LNCAP (cell line): Measurements from ENCODE around the gene PERM1.

Experiments used
- TF ChIP-seq, protein P1 (sequence below): fragments of 450-650 bp; IDR thresholded peaks from 2 replicates; pipeline ENCODE4 v1.5.1; 2017; ENCODE audit warnings: mild to moderate bottlenecking

PERM1 gene

DNA sequence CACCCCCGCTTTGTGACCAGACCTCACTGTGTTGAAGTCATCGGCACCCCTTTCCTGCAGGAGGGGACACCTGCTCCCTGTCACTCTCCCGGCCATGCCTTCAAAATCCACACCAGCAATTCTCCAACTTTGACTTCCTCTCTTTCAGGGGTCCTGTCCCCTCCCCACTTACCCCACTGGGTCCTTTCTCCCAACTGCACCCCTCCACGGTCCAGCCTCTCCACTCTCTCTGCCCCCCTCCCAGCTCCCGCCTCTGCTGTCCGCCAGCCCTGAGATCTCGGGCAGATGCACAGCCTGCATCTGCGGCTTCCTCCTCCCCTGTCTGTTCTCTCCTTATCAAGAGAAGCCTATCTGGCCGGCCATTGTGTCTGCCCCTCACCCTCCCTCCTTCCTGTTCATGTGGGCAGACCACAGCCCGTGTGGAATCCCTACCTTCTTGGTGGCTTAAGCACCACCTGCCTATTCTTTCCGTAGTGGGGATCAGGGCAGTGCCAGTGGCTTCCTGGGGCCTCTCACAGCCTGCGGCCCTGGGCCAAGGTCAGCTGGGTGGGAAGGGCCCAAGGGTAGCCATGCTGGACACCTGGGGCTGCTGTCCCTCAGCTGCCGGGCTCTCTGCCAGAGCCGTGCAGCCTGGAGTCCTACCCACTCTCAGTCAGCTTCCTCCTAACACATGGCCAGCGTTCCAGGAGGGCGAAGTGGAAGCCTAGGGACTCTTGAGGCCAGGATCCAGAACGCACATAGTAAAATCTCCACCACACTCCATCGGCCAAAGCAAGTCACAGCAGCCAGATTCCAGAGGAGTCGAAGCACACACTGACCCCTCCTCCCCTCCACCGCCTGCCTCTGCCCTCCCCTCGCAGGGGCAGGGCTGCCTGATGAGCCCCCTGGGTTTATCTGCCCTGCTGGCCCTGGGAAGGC, 23.1 kb upstream of the PERM1 start:
- TF ChIP-seq, protein P1, sequence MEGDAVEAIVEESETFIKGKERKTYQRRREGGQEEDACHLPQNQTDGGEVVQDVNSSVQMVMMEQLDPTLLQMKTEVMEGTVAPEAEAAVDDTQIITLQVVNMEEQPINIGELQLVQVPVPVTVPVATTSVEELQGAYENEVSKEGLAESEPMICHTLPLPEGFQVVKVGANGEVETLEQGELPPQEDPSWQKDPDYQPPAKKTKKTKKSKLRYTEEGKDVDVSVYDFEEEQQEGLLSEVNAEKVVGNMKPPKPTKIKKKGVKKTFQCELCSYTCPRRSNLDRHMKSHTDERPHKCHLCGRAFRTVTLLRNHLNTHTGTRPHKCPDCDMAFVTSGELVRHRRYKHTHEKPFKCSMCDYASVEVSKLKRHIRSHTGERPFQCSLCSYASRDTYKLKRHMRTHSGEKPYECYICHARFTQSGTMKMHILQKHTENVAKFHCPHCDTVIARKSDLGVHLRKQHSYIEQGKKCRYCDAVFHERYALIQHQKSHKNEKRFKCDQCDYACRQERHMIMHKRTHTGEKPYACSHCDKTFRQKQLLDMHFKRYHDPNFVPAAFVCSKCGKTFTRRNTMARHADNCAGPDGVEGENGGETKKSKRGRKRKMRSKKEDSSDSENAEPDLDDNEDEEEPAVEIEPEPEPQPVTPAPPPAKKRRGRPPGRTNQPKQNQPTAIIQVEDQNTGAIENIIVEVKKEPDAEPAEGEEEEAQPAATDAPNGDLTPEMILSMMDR, result no peak

DNA sequence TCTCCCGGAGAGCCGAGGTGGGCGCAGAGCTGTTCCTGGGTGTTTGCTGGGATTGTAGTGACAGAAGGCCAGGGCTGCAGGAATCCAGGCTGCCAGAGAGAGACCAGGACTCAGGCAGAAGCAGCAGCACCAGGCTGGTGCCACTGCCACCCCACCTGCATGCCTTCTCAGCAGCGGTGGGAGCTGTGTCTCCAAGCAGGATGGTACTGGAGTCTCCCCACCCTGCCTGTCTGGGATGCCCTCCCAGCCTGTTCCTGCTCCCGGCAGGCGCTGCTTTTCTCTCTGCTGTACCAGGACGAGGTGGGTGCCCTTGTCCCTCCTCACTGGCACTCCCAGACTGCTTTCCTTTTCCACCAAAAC, 22.5 kb upstream of the PERM1 start:
- TF ChIP-seq, protein P1, result no peak

DNA sequence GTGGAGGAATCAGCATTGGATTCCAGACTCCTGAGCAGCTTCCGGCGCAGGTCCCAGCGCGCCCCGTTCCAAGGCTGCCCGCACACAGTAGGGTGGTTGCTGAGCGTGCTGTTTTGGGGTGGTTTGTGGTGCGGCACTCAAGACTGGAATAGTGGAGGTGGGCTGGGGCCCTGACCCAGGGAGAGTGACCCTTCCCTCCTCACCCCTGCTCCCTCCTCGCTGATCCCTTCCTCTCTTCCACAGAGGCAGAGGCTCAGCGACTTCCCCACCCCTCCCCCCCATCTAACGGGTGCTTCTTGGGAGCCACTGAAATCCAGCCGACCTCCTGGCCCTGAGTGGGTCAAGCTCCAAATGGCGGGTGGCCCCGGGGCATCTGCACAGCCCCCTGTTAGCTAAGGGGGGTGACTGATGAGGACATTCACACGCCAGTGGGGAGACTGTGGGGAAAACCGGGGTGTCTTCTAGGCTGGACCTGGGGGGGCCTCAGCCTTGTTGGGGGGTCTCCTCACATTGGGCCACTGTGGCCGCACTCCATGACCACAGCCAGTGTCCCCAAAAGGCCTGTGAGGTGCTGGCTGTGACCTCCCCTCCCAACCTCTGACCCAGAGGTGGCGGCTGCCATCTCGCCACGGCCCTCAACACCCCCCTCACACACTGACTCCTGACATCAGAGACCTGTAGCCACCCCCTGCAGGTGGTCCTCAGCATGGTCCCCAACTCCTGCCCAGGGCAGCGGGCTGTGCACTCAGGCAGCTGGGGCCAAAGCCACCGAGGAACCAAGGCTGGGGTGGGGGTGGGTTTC, 21.9 kb upstream of the PERM1 start:
- TF ChIP-seq, protein P1, result no peak

DNA sequence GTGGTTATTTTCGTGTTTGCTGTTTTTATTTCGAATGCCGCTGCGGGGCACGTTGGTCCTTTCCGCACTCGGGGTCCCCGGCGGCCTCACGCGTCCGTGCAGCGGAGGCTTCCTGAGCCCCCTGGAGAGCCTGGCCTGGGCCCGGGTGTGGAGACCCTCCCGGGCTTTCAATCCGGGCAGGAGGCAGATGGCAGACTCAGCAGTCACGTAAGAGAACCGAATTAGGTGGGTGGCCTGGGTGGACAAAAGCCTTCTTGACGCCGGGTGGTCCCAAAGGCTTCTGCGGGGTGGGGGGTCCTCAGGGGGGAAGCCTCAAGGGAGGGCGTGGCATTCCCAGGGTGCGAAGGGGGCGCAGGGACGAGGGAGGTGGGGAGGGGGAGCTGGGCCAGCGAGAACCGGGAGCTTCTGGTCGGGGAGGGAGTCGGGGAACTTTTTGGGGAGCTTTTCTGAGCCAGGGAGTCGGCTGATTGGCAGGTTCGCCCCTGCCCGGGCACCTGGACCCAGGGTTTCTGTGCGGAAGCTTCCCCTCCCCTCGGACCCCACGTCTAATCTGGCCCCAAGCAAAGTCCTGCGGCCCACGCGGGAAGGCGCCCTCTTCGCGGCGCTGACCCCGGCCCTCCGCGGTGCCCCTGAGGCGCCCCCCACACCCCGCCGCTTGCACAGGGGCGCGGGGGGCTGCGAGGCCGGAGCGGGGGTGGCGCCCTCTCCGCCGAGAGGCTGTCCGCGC, 19.3 kb upstream of the PERM1 start:
- TF ChIP-seq, protein P1, result no peak

DNA sequence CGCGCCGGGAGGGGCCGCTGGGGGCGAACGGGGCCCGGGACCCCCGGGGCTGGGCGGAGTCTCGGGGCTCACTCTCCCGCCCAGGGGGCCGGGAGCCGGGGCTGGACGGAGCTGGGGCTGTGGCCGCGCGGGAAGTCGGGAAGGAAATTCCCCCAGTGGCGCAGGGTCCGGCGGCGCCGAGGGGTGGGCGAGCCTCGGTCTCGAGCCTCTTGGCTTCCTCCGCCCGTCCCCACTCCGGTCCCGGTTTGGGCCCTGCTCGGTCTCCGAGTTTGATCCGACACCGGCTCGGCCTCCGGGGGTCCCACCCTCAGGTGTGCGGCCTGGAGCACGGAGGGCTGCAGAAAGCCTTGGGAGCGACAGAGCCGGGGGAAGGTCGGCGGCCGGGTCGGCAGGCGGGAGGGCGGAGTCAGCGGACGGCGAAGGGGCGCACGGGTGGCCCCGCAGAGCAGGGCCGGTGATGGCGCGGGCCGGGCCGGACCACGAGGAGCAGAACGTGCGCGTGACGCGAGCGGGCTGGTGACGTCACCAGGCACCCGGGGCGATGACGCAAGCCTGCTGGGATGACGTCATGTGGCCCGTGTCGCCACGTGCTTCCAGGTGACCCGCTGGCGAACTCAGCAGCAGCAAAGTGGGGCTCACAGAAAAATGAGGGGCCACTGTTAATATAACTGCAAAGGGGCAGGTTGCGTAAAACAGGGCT, 18.6 kb upstream of the PERM1 start:
- TF ChIP-seq, protein P1, result no peak

DNA sequence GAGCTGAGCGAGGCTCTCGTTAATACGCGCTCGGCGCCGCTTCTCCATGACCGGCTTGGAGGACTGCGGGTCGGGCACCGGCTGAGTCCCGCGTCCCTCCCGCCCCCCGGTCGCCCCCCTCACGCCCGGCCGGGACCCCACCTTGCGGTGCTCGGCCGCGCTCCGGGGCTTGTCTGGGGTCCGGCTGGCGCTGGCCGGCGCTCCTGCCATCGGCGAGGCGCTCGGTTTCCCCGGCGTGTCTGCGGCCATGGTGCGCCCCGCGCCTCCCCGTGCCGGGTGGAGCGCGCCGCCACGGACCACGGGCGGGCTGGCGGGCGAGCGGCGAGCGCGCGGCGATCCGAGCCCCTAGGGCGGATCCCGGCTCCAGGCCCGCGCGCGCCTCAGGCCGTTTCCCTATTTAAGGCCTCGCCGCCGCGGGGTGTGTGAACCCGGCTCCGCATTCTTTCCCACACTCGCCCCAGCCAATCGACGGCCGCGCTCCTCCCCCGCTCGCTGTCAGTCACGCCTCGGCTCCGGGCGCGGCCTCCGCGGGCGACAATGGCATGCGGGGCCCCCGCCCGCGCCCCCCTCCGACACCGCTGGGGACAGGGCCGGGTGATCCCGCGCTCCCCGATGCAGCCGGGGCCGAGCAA, 17.9 kb upstream of the PERM1 start, which contains the start of gene HES4:
HES4 (minus strand) TSS at position 373 of the 632 bp plus-strand sequence; CDS start at position 249, 124 bp downstream.
- TF ChIP-seq, protein P1, result no peak
